GM18951 (cell line): Measurements from ENCODE around the gene ZBTB44.
"Not testable (repeated sequence)": the region's sequence is repeated elsewhere in the genome, so short reads cannot be mapped to it uniquely, and the experiment has no call there.

Experiments used
- POLR2A ChIP-seq: IDR thresholded peaks from 4 replicates; pipeline ENCODE4 v1.6.1; 2011; ENCODE audit warnings: mild to moderate bottlenecking; ENCODE audit not compliant: insufficient read length, insufficient read depth; ENCODE audit errors: extremely low read depth
- in situ Hi-C: fragments of 300-500 bp; cut with MboI; formaldehyde crosslinking; loops from one replicate; pipeline ENCODE4 v1.12.0; 2022; ENCODE audit warnings: low sequenced_read_pairs, mixed read lengths, inconsistent platforms; ENCODE audit not compliant: unreplicated experiment

ZBTB44 gene

DNA sequence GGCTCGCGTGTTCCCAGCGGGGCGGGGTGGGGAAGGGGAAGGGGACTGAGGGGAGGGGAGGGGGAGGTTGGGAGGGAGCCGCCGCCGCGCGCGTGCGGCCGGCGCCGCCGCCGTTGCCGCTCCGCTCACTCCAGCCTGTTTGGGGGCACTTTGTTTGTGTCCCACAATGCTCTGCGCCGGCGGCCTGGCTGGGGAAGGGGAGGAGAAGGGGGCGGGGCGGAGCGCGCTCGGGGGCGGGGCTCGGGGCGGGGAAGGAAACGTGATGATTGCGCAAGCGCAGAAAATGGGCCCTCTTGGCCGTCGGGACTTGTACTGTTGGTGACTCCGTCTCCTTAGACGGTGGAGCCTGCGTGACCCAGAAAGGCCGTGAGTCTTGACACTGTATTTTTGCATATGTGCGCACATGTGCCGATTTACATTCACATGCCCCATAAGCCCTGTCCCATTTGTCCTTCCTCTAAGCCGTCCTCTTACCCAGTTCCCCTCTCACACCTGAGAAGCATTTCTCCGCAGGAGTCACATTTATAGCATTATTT, at the start of gene ZBTB44:
ZBTB44 (minus strand) TSS at position 168 of the 536 bp plus-strand sequence. CDS start 53,044 bp downstream, outside the sequence.
- peak; percentile 70 for TF ChIP-seq POLR2A
- in situ Hi-C loops, result no loop called here

DNA sequence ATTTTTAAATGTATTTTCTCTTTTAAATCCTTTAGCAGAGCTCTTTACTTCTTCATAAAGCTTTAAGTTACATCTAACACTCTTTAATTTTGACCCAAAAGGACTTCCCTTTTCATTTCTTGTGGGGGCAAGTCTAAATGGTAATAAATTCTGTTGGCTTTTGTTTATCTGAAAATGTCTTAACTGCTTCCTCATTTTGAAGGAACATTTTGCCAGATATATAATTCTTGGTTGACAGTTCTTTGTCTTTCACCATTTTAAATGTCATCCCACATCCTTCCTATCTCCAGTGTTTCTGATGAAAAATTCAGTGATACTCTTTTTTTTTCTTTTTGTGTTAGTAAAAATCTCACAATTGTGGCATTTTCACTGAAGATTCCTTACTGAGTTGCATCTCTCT, 44.7 kb upstream of the ZBTB44 start:
- in situ Hi-C loops, result no loop called here
- TF ChIP-seq POLR2A, result no peak

- no peak for TF ChIP-seq POLR2A
- in situ Hi-C loops, result no loop called here
Observed at GRCh38 chr11:130358398-130358797, 43.7 kb upstream of the ZBTB44 start.

- TF ChIP-seq POLR2A, result no peak
- in situ Hi-C loops, result no loop called here
Observed at GRCh38 chr11:130347261-130347660, 32.5 kb upstream of the ZBTB44 start.

DNA sequence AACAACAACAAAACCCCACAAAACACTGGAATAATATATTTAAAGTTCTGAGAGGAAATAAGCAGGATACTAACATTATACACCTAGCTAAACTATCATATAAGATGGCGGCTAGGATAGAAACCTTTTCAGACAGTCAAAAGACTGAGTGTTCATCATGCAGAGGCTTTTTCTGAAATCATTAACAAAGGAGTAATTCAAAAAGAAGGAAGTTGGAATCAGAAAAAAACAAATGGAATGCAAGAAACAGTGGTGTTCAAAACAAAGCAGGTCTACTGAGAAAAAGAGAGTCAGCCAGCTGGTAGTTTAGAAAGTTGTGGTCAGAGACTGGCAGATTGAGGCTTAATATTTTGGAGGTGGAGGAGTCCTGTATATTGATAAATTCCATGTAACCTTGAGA, 30.1 kb upstream of the ZBTB44 start:
- in situ Hi-C loops, result no loop called here
- TF ChIP-seq POLR2A, result no peak

DNA sequence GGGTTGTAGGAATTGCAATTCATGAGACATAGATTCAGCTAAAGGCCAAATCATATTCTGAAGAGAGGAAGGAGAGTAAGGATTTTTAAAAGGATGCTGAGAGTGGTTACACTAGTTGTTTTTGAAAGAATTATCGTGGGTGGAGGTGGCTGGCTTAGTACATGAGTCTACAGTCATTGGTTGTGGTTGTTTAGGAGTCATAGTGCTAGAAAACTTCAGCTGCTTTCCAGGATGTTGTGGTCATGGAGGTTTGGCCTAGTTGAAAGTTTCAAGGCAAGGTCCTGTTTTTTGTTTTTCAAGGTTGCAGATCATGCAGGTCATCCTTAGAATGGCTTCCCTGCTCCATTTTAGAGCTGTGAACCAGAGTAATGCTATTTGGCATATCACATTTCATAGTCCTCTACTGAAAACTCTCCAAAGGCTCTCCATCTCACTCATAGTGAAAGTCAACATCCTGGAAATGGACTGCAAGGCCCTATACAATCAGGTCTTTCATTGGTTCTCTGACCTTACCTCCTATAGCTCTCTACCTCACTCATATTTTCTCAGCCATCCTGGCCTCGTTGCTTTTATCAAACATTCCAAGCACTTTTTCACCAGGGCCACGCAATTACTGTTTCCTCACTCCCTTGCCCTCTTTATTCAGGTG, 26.1 kb upstream of the ZBTB44 start:
- in situ Hi-C loops, result no loop called here
- TF ChIP-seq POLR2A, result no peak

GRCh38 chr11:130338667-130339066, 23.9 kb upstream of the ZBTB44 start:
- TF ChIP-seq POLR2A, result no peak
- in situ Hi-C loops, result no loop called here

DNA sequence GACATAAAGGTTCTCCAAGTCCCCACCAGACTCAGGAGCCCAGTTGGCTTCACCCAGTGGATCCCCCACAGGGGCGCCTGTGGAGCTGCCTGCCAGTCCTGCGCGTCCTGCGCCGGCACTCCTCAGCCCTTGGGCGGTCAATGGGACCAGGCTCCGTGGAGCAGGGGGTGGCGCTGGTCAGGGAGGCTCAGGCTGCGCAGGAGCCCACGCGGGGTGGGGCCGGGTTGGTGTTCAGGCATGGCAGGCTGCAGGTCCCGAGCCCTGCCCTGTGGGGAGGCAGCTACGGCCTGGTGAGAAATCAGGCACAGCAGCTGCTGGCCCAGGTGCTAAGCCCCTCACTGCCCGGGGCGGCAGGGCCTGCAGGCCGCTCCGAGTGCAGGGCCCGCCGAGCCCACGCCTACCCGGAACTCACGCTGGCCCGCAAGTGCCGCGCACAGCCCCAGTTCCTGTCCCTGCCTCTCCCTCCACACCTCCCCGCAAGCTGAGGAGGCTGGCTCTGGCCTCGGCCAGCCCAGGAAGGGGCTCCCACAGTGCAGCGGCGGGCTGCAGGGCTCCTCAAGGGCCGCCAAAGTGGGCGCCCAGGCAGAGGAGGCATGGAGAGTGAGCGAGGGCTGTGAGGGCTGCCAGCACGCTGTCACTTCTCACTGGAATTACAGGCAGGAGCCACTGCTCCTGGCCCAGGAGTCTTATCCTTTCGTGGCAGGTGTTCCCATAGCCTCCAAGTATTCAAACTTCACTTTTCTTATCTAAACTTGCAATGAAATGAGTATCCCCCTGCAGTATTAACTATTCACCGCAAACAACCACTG, 22.8 kb upstream of the ZBTB44 start:
- TF ChIP-seq POLR2A, result no peak
- in situ Hi-C loops, result no loop called here

DNA sequence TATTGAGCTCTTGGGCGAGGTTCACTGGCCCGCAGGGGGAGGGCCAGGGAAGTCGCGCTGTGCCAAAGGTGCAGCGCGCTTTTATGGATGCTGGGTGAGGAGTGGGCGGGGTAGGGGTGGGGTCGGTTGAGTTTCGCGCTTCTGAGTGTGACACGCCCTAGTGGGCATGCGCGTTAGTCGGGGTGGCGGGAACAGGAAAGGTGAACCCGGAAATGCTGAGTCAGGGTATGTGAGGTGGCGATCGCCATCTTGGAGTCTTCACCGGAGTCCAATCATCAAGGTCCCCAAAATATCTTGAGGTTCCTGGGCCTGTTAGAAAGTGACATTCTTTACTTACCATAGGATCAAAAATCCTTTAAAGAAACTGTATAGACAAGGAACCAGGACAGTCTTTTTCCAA, 16.7 kb upstream of the ZBTB44 start:
- in situ Hi-C loops, result not testable (repeated sequence)

GRCh38 chr11:130330101-130330684, 15.5 kb upstream of the ZBTB44 start:
- in situ Hi-C loops, result no loop called here
- no peak for TF ChIP-seq POLR2A

- in situ Hi-C loops, result no loop called here
Observed at GRCh38 chr11:130328420-130328819, 13.7 kb upstream of the ZBTB44 start.

GRCh38 chr11:130327716-130328115, 13.0 kb upstream of the ZBTB44 start:
- in situ Hi-C loops, result no loop called here
- TF ChIP-seq POLR2A, result no peak

More at GRCh38 chr11:130328420-130328819, 13.7 kb upstream of the ZBTB44 start:
- no peak for TF ChIP-seq POLR2A

DNA sequence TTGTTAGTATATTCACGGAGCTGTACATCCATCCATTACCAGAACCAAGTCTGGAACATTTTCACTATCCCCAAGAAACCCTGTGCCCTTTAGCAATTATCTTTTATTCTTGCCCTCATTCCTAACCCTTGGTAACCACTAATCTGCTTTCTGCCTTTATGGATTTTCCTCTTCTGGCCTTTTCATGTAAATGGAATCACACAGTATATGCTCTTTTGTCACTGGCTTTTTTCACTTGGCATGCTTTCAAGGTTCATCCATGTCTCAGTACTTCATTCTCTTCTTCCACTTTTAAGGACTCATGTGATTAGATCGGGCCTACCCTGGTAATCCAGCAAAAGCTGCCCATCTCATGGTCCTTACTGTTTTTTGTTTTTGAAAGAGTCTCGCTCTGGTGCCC, 11.0 kb upstream of the ZBTB44 start:
- no peak for TF ChIP-seq POLR2A
- in situ Hi-C loops, result no loop called here
